ENCODE measurements around the gene PFKFB3. TPM values are rescaled to one million over a fixed set of nuclear protein-coding genes. Genes with fewer than 3 reads are reported as not detected.

Gene PFKFB3
- total and polyA plus RNA-seq, 2 of the 4 experiments (the other 2 are of a cell fraction) = 34.1 to 45.5 TPM

DNA sequence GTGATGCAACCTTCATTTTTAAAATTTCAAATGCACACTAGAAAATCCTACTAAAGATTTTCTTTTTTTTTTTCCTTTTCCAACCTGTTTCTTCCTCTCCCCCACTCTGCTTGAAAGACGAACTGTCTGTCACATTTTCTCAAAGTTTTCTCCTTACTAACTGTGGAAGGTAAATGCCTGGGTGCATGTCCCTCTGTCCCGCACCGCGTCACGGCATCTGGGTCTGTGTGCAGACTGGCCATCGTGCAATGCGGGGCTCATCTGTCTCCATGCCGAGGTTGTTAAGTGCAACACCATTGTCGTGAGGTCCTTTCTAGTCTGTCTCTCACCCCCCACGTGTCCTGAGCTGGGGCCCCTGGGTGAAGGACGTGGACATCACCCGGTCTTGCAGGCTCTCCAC is 28.4 kb downstream of the PFKFB3 start:
- H4K20me1 ChIP-seq (ENCODE audit: insufficient read depth, low read length) = peaks cover 40% of the 10 kb centered on the region
- peaks cover 84% of the 10 kb centered on the region for H3K36me3 ChIP-seq (ENCODE audit: control insufficient read depth, insufficient read depth, low read length)
- 94% methylated on average over 5 of the region's 12 CpGs; no CpG with 5 or more reads in 1 of the 2 experiments for WGBS, 2 experiments (ENCODE audit: extremely low coverage in 2 of 2, insufficient read length in 1 of 2)

More for the DNA sequence above, 28.4 kb downstream of the PFKFB3 start:
- Histone ChIP-seq H3K9ac (ENCODE audit: low read depth, low read length) (no peak overlapping the region), H2AK9ac (replicated peaks; ENCODE audit: low read depth, low read length, poor library complexity) (no peak overlapping the region), H2BK120ac (ENCODE audit: low read depth, low read length) (no peak overlapping the region), H4K5ac (ENCODE audit: low read depth, low read length) (no peak overlapping the region), H2BK15ac (ENCODE audit: low read depth, low read length) (no peak overlapping the region), H3K23ac (ENCODE audit: low read depth, low read length) (no peak overlapping the region), H3K9me3 (ENCODE audit: control insufficient read depth, insufficient read depth, low read length) (no peaks in the 10 kb centered on the region), H4K8ac (ENCODE audit: low read depth in 2 of 2, low read length in 2 of 2) (no peak overlapping the region), H3K9me1 (ENCODE audit: insufficient read depth, low read length) (peaks cover 5% of the 10 kb centered on the region; the same call in 1 of the 2 replicates), H3K27me3 (ENCODE audit: control insufficient read depth, insufficient read depth, low read length) (no peaks in the 10 kb centered on the region), H3K4me3 (ENCODE audit: insufficient read depth, low read depth, low read length) (no peak overlapping the region), H2AK5ac (ENCODE audit: low read depth, low read length) (no peak overlapping the region), H4K91ac (ENCODE audit: insufficient read depth, low read depth, low read length) (no peak overlapping the region), H2AFZ (replicated peaks; ENCODE audit: low read length, poor library complexity) (peak overlapping the region; percentile 23), H3K56ac (ENCODE audit: extremely low read depth, insufficient read depth, low read length) (no peak overlapping the region), H3K79me1 (ENCODE audit: low read depth in 1 of 2, low read length in 2 of 2) (peaks cover 18 to 62% of the 10 kb centered on the region in 2 experiments; a peak in 3 of 4 replicates), H3K4me1 (ENCODE audit: control insufficient read depth, insufficient read depth, low read length) (no peaks in the 10 kb centered on the region), H3K4ac (ENCODE audit: low read depth, low read length) (no peak overlapping the region; the same call in 1 of the 2 replicates), H3K14ac (replicated peaks; ENCODE audit: low read depth, low read length) (no peak overlapping the region), H2BK5ac (ENCODE audit: low read depth, low read length, poor library complexity, severe bottlenecking) (no peak overlapping the region), H3K27ac (ENCODE audit: insufficient read depth, low read length) (no peak overlapping the region), H3K18ac (ENCODE audit: low read depth, low read length) (no peak overlapping the region), H3K4me2 (ENCODE audit: low read depth, low read length) (no peak overlapping the region), H2BK20ac (ENCODE audit: low read depth, low read length) (no peak overlapping the region)
- in situ Hi-C loops (cut with MboI; ENCODE audit: low sequenced_read_pairs) (loop anchor here (25.0 kb wide), 1 partner anchor 506 kb away; no protein-coding TSS in a partner anchor), dilution Hi-C loops (cut with HindIII; ENCODE audit: low sequenced_read_pairs, unreplicated experiment) (no loop called here), intact Hi-C loops (cut with micrococcal nuclease) (no loop called here)
- no TSS peak for BruUV-seq (replicated peaks)
- no peak for TF ChIP-seq RFX5 (IDR thresholded peaks at IDR 0.05; ENCODE audit: low read depth, low read length)
- no peak for TF ChIP-seq BHLHE40 (IDR thresholded peaks at IDR 0.05; ENCODE audit: low read depth, low read length)
- POLR2A ChIA-PET (ENCODE audit: unreplicated experiment) = no interaction called here
- ATAC-seq (ENCODE audit: low read depth) = no peak
- no peak for DNase-seq
- CTCF ChIA-PET = no interaction called here
